Brain microvascular endothelial cell (primary cell): Measurements from ENCODE around the gene ZNF436.

ENCODE experiments used
- DNase-seq: peaks from one replicate; pipeline ENCODE4 v3.0.0-alpha.2; 2020
- H3K27ac ChIP-seq: fragments of 250-450 bp; sonication (Bioruptor Pico); 2 replicates; pipeline ENCODE4 v1.5.1; 2020; ENCODE audit warnings: mild to moderate bottlenecking, moderate library complexity
- H3K27me3 ChIP-seq: fragments of 250-450 bp; sonication (Bioruptor Pico); replicated peaks from 2 replicates; pipeline ENCODE4 v1.5.1; 2020; ENCODE audit warnings: mild to moderate bottlenecking
- H3K36me3 ChIP-seq: fragments of 250-450 bp; sonication (Bioruptor Pico); replicated peaks from 2 replicates; pipeline ENCODE4 v1.5.1; 2020; ENCODE audit warnings: mild to moderate bottlenecking
- H3K4me3 ChIP-seq: 2 replicates; pipeline ENCODE4 v1.5.1; 2011; ENCODE audit warnings: low read depth, mild to moderate bottlenecking, control low read depth, low read length, moderate library complexity
- in situ Hi-C: cut with HindIII; loops from 2 replicates; pipeline ENCODE4 v1.10.0; 2017; ENCODE audit warnings: low sequenced_read_pairs, low pct_ligation_motif_present
- TF ChIP-seq, protein P1 (sequence below): IDR thresholded peaks from 2 replicates; pipeline ENCODE4 v1.5.1; 2011; ENCODE audit warnings: low read depth, mild to moderate bottlenecking, moderate library complexity, low read length, control low read depth, inconsistent platforms; ENCODE audit errors: missing control alignments

Gene ZNF436

DNA sequence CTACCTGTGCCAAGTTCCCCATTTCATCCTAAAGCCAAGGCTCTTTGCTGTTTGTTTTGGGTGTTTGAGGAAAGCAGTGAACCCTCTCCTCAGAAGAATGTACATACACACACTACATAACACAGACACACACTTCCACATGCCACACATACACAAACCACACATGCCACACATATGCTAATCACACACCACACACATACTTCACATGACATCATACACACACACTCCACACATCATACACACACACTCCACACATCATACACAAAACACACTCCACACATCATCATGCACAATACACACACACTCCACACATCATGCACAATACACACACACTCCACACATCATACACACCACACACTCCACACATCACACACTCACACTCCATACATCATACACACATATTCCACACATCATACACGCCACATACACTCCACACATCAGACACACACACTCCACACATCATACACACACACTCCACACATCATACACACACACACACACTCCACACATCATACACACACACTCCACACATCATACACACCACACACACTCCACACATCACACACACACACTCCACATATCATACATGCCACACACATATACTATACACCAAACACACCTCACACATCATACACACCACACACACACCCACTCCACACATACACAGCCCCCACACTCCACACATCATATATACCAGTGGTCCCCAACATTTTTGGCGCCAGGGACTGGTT, 22.7 kb upstream of the ZNF436 start:
- H3K36me3 ChIP-seq, result no peaks in the 10 kb centered on the region
- no peak overlapping the region for H3K4me3 ChIP-seq
- H3K27me3 ChIP-seq, result no peaks in the 10 kb centered on the region
- no peak for DNase-seq
- TF ChIP-seq, protein P1, sequence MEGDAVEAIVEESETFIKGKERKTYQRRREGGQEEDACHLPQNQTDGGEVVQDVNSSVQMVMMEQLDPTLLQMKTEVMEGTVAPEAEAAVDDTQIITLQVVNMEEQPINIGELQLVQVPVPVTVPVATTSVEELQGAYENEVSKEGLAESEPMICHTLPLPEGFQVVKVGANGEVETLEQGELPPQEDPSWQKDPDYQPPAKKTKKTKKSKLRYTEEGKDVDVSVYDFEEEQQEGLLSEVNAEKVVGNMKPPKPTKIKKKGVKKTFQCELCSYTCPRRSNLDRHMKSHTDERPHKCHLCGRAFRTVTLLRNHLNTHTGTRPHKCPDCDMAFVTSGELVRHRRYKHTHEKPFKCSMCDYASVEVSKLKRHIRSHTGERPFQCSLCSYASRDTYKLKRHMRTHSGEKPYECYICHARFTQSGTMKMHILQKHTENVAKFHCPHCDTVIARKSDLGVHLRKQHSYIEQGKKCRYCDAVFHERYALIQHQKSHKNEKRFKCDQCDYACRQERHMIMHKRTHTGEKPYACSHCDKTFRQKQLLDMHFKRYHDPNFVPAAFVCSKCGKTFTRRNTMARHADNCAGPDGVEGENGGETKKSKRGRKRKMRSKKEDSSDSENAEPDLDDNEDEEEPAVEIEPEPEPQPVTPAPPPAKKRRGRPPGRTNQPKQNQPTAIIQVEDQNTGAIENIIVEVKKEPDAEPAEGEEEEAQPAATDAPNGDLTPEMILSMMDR, result no peak
- in situ Hi-C loops, result no loop called here
- H3K27ac ChIP-seq, result no peak overlapping the region

DNA sequence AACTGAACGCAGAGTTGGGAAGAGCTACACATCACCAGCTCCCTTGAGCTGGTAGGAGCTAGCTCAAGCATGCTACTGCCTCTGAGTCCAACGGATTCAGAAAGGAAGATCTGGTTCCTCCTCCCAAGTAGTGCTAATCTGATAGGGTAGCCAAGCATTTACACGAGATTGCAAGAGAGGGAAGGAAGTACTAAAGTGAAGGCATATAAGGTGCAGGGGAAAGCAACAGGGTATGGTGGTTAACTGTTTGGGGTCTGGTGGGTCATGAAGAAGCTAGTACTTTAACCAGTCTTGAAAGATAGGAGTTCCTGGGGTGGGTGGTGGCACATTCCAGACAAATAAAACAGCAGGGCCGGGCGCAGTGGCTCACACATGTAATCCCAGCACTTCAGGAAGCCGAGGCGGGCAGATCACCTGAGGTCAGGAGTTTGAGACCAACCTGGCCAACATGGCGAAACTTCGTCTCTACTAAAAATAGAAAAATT, 20.2 kb upstream of the ZNF436 start:
- in situ Hi-C loops, result no loop called here
- no peak for DNase-seq
- no peaks in the 10 kb centered on the region for H3K27me3 ChIP-seq
- no peaks in the 10 kb centered on the region for H3K36me3 ChIP-seq
- no peak overlapping the region for H3K27ac ChIP-seq
- no peak overlapping the region for H3K4me3 ChIP-seq
- TF ChIP-seq, protein P1, result no peak

DNA sequence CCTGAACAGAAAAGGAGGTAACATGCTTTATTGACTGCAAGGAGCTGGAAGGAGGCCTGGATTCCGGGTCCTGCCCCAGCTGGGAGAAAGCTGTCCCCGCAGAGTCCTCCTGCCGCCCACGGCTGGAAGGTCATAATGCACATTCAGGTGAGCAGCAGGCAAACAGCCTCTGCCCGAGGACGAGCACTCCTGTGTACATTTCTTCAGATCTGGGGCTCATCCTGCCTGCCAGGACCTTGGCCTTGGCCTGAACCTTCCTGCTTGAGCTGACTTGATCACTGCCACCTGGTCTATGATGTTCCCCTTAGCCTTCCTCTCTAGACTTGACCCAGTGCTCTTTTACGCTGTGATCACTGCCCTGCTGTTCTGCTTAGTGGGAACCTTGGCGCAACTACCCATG, 17.9 kb upstream of the ZNF436 start:
- in situ Hi-C loops, result no loop called here
- Histone ChIP-seq H3K27ac (no peak overlapping the region), H3K4me3 (no peak overlapping the region), H3K36me3 (no peaks in the 10 kb centered on the region), H3K27me3 (no peaks in the 10 kb centered on the region)
- TF ChIP-seq, protein P1, result no peak
- no peak for DNase-seq

DNA sequence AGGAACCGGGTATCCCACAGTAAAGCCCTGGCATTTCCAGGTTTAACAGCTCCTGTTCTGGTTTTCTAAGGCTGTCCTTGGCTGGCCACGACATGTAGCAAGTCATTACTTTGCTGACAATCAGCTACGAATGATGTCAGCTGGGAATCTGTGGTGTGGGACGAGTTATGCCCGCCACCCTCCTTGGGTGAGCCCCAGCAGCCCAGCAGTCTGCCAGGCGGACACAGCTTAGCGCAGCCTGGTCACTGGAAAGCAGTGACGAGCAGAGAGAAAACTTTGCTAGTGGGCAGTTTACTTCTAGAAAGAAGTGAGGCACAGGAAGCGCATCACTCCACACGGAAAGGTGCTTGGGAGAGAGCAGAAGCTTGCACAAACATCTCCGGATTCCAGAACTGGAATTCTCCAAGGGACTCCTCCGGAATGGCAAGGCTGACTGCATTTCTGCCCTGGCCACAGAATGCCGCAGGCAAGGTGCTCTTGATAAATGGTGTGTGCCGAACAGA, 15.5 kb upstream of the ZNF436 start:
- no peak for DNase-seq
- H3K27ac ChIP-seq, result peak overlapping the region; percentile 28
- no peaks in the 10 kb centered on the region for H3K27me3 ChIP-seq
- in situ Hi-C loops, result no loop called here
- no peak overlapping the region for H3K4me3 ChIP-seq
- TF ChIP-seq, protein P1, result no peak
- H3K36me3 ChIP-seq, result no peaks in the 10 kb centered on the region

DNA sequence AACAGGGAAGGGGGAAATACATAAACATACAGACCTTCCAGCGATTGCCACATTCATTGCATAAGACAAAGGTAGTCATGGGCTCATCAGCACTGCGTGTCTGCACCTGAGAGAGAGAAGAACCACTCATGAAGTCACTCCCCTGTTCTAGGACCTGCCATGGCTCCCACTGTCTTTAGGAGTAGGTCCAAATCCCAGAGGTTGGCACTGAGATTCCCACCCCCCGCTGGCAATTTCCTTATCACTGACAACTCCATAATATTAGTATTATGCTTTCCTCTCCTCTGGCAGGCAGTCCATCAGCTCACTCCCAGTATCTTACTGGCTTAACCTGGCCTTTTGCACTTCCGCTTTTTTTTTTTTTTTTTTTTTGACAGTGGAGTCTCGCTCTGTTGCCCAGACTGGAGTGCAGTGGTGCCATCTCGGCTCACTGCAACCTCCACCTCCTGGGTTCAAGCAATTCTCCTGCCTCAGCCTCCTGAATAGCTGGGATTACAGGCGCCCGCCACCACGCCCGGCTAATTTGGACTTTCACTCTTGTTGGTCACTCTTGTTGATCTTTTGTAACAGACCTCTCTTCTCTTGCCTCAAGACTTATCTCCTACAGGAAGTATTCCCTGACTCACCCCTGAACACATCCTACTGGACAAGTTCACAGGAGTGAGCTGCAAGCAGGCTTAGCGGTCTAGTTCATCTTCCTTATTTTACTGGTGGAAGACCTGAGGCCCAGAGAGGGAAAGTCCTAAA, 14.8 kb upstream of the ZNF436 start:
- Histone ChIP-seq H3K36me3 (no peaks in the 10 kb centered on the region), H3K27ac (peak overlapping the region; percentile 28), H3K27me3 (no peaks in the 10 kb centered on the region), H3K4me3 (no peak overlapping the region)
- in situ Hi-C loops, result no loop called here
- peak; percentile 76 for DNase-seq
- TF ChIP-seq, protein P1, result no peak
